AG10803 (cell line): ENCODE results near the gene YPEL1.
"Not testable (repeated sequence)": the region's sequence is repeated elsewhere in the genome, so short reads cannot be mapped to it uniquely, and the experiment has no call there.

Experiments
- DNase-seq: peaks from one replicate; pipeline ENCODE4 v3.0.0; 2010; ENCODE audit warnings: low read depth
- H3K4me3 ChIP-seq: 2 replicates; pipeline ENCODE4 v1.5.1; 2011; ENCODE audit warnings: mild to moderate bottlenecking, low read length, control low read depth
- CTCF ChIP-seq: conservative IDR thresholded peaks from 2 replicates; pipeline ENCODE4 v1.5.1; 2011; ENCODE audit warnings: mild to moderate bottlenecking, low read length, control low read depth, inconsistent platforms

YPEL1 gene

GRCh38 chr22:21693333-21693998 is 42.1 kb downstream of the YPEL1 start:
- H3K4me3 ChIP-seq = no peak overlapping the region
- no peak for DNase-seq
- TF ChIP-seq CTCF = no peak

- DNase-seq, H3K4me3 ChIP-seq: not testable (repeated sequence)
Measured at GRCh38 chr22:21692856-21693255, 42.7 kb downstream of the YPEL1 start.

GRCh38 chr22:21691816-21692215 is 43.8 kb downstream of the YPEL1 start:
- no peak for DNase-seq
- no peak for TF ChIP-seq CTCF
- no peak overlapping the region for H3K4me3 ChIP-seq

- DNase-seq = no peak
- no peak overlapping the region for H3K4me3 ChIP-seq
- TF ChIP-seq CTCF = no peak
Measured at GRCh38 chr22:21690401-21690801, 45.2 kb downstream of the YPEL1 start.

- TF ChIP-seq CTCF = no peak
Measured at GRCh38 chr22:21688706-21689381, 46.8 kb downstream of the YPEL1 start.

GRCh38 chr22:21688341-21688705 is 47.3 kb downstream of the YPEL1 start:
- no peak overlapping the region for H3K4me3 ChIP-seq
- no peak for DNase-seq
- no peak for TF ChIP-seq CTCF

More at GRCh38 chr22:21688706-21689381, 46.8 kb downstream of the YPEL1 start:
- no peak overlapping the region for H3K4me3 ChIP-seq
- no peak for DNase-seq

GRCh38 chr22:21687685-21688259 is 47.8 kb downstream of the YPEL1 start:
- no peak for DNase-seq
- no peak overlapping the region for H3K4me3 ChIP-seq
- TF ChIP-seq CTCF = no peak
